HG02678 (cell line): ENCODE data around the gene OR51Q1.

Experiments
- ATAC-seq: cut with Tn5 transposase; IDR thresholded peaks from one replicate; pipeline ENCODE4 v1.9.1; 2021; ENCODE audit warnings: mild to moderate bottlenecking, moderate library complexity; ENCODE audit not compliant: unreplicated experiment

The OR51Q1 gene, protein sequence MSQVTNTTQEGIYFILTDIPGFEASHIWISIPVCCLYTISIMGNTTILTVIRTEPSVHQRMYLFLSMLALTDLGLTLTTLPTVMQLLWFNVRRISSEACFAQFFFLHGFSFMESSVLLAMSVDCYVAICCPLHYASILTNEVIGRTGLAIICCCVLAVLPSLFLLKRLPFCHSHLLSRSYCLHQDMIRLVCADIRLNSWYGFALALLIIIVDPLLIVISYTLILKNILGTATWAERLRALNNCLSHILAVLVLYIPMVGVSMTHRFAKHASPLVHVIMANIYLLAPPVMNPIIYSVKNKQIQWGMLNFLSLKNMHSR

GRCh38 chr11:5421811-5422210 is at the start of gene OR51Q1:
TSS of gene OR51Q1 (plus strand) at chr11:5422111. CDS start at chr11:5422201, 90 bp downstream.
- no peak for ATAC-seq

DNA sequence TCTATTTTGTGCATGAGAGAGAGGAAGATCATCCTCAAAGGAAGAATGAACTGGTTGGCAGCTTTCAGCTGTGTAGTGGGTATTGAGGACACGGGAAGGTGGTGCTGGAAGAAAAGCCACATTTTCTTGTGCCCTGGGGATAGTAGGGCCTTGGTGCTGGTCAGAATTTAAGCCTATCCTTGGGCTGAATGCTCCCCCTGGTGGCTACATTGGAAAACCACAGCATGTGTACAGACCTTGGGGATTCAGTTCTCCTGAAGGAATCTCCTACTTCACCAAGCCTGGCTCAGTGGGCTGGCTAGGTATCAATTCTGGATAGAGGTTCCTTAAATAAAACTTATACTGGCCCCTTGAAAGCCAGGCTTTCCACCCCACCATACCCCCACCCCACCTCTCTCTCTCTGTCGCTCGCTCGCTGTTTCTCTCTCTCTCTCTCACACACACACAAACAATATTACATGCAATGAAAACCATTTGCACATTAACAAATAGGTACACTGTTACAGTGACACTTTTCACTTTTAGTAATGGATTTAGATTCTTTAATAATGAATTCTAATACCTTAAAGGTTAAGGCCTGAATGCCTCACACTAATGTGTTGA is 41.1 kb upstream of the OR51Q1 start:
- ATAC-seq: peak; percentile 94

GRCh38 chr11:5383576-5383975 is 38.3 kb upstream of the OR51Q1 start, which contains the start of gene OR51M1:
TSS of gene OR51M1 (plus strand) at chr11:5383812. CDS start at chr11:5389399, 5,587 bp downstream.
- no peak for ATAC-seq

GRCh38 chr11:5384335-5384734 is 37.6 kb upstream of the OR51Q1 start:
- ATAC-seq: no peak

DNA sequence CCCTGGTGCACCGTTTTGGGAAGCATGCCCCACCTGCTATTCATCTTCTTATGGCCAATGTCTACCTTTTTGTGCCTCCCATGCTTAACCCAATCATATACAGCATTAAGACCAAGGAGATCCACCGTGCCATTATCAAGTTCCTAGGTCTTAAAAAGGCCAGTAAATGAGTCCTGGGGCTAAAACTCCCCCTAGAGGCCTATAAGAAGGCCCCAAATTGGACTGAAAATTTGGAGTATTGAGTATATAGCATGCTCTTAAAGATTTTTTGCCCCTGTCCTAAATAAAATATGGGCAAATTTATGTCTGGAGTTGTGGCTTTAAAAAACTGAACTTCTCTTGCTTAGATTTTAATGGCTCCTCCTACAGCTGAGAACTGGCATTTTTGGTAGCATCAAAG is 31.7 kb upstream of the OR51Q1 start:
- ATAC-seq: no peak

DNA sequence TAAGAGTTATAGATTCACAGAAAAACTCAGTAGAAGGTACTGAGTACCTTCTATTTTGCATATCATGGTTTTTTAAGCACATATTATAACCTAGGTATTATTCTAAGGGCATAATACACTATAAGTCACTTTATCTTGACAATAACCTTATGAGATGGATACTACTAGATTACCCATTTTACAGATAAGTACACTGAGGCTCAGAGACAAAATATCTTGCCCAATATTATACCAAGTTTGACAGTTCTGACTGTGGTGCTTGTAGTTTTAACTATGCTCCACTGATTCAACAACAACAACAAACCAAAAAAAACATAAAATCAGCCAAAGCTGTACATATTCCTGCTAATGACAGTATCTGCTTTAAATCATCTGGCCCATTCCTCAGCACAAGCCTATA is 27.8 kb upstream of the OR51Q1 start:
- no peak for ATAC-seq

- no peak for ATAC-seq
Measured at GRCh38 chr11:5398936-5399335, 23.0 kb upstream of the OR51Q1 start.

DNA sequence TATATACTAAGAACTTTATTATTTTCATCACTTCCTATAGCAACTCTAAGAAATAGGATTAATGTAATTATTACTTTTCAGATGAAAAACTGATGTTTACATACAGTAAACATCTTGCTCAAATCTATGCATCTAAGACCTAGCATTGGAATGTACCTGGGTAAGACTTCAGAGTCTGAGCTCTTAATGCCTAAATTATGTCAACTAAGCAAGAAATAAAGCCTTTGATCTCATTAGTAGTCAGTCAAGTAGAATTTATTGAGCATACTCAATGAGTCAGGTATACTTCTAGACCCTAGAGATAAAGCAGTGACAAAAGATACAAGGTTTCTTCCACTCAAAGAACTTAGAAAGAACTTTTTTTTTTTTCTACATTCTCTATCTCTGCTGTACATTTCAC is 16.7 kb upstream of the OR51Q1 start:
- no peak for ATAC-seq

GRCh38 chr11:5420993-5421392 is 918 bp upstream of the OR51Q1 start:
- ATAC-seq: no peak

DNA sequence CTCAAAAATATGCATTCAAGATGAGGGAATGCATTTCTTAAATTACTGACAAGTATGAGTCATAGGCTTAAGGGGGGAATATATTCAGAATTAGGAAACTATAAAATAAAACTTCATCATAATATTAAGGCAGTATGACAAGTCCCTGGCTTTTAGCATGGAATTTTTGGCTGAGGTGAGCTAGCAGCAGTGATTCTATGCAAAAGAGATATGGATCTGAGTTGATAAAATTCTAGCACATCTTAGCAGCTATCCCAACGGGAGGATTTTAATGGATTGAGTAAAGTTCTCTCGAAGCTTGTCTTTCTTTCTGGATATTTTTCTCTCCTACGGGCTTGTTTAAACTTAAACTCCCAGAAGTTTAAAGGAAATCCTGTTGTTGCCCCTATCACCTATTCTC is 1.2 kb downstream of the OR51Q1 start:
- ATAC-seq: no peak

- ATAC-seq: no peak
Measured at GRCh38 chr11:5441414-5441813, 19.5 kb downstream of the OR51Q1 start, which contains the start of gene OR51I1. TSS of gene OR51I1 (minus strand) at chr11:5441514. CDS start at chr11:5441514, 0 bp downstream.

DNA sequence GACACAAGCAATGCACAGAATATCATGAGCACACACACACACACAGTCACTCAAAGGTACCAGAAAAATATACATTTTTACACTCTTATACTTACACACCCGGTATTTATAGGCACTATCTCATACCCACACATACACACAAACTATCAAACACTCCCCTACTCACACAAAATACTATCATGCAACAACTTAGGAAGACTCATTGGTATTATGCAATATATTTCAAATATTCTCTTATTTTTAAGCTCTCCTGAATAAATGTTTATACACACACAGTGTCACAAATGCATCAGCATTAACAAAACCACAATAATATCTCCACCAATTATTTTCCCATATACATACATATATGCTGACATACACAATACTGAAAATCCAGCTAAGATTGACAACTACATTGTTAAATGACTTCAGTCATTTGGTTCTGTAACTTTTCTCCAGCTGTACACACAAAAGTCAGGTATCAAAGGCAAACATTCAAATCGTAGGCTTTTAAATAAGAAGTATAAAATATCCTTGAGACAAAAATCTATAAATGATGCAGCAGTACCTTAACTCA is 22.0 kb downstream of the OR51Q1 start:
- ATAC-seq: no peak

- no peak for ATAC-seq
Measured at GRCh38 chr11:5449023-5449422, 27.1 kb downstream of the OR51Q1 start, which contains the start of gene OR51I2. TSS of gene OR51I2 (plus strand) at chr11:5449323. CDS start at chr11:5453489, 4,166 bp downstream.

GRCh38 chr11:5449432-5449831 is 27.5 kb downstream of the OR51Q1 start:
- ATAC-seq: no peak

- no peak for ATAC-seq
Measured at GRCh38 chr11:5460983-5461621, 39.2 kb downstream of the OR51Q1 start.

DNA sequence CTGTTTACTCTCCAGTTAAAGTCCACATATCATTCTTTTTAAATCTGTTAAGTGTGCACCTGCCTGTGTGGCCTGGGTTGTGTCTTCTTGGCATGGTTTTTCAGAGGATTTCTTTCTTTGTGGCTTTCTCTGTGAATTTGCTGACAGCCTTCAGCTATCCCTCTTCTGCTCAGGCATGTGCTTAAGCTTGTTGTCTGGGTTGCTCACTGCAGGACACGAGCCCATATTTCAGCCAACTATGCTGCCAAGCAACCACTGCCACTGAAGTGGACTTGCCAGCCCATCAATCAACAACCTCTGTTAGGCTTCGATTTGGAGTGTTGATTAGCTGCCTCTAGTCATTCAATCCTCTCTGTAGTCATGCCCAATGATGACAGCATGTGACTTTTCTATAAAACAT is 45.6 kb downstream of the OR51Q1 start:
- no peak for ATAC-seq
